ENCODE results near the gene FAR2.

Gene FAR2

DNA sequence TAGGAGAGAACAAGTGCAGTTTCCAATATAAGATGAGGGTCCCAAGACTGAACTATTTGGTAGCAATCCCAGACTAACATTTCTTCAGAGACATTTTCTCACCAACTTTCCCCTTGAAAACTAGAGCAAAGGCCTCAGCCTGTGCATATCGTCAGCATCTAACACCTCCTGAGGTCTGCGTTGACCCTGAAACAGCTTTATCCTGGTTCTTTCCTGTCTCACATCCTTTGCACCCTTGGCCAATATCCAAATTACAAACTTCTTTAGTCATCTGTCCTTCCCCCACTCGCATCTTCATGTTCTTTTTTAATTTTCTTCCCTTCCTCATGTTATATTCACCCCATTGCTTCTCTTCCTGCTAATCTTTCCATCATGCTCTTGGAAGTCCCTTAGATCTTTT, 83.0 kb downstream of the FAR2 start:
- no peak for DNase-seq (ENCODE audit: low read depth, low spot score)
- no peak overlapping the region for H3K4me3 ChIP-seq (ENCODE audit: low read depth, low read length)
- TF ChIP-seq, protein P1, sequence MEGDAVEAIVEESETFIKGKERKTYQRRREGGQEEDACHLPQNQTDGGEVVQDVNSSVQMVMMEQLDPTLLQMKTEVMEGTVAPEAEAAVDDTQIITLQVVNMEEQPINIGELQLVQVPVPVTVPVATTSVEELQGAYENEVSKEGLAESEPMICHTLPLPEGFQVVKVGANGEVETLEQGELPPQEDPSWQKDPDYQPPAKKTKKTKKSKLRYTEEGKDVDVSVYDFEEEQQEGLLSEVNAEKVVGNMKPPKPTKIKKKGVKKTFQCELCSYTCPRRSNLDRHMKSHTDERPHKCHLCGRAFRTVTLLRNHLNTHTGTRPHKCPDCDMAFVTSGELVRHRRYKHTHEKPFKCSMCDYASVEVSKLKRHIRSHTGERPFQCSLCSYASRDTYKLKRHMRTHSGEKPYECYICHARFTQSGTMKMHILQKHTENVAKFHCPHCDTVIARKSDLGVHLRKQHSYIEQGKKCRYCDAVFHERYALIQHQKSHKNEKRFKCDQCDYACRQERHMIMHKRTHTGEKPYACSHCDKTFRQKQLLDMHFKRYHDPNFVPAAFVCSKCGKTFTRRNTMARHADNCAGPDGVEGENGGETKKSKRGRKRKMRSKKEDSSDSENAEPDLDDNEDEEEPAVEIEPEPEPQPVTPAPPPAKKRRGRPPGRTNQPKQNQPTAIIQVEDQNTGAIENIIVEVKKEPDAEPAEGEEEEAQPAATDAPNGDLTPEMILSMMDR (IDR thresholded peaks at IDR 0.05; ENCODE audit: insufficient read depth, low read length, missing control alignments) = no peak
- ChIA-PET POLR2A (no interaction called here), CTCF (interaction anchor here (1.3 kb wide), 1 partner anchor 9 kb away, joined by 7 read pairs; no protein-coding TSS in a partner anchor)

DNA sequence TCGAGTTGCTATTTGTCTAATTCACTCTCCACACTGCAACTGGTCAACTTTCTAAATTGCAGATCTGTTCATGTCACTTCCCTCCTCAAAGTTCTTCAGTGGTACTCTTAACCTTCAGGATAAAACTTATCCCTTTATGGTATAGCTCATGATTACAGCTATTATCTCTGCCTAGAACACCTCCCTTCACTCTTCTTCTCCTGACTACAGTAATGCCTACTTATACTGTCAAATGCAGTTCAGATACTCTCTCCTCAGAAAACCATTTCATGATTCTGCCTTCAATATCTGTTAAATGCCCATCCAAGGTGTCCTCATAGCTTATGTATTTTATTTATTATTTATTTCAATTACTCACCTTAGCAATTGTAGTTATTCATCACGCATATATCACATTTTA, 85.5 kb downstream of the FAR2 start:
- no peak overlapping the region for H3K4me3 ChIP-seq (ENCODE audit: low read depth, low read length)
- TF ChIP-seq, protein P1 (IDR thresholded peaks at IDR 0.05; ENCODE audit: insufficient read depth, low read length, missing control alignments) = no peak
- no peak for DNase-seq (ENCODE audit: low read depth, low spot score)
- POLR2A ChIA-PET = no interaction called here
- CTCF ChIA-PET = interaction anchor here (1.2 to 1.9 kb wide), 2 partner anchors 73 to 84 kb away, joined by 3 to 5 read pairs; no protein-coding TSS in a partner anchor

DNA sequence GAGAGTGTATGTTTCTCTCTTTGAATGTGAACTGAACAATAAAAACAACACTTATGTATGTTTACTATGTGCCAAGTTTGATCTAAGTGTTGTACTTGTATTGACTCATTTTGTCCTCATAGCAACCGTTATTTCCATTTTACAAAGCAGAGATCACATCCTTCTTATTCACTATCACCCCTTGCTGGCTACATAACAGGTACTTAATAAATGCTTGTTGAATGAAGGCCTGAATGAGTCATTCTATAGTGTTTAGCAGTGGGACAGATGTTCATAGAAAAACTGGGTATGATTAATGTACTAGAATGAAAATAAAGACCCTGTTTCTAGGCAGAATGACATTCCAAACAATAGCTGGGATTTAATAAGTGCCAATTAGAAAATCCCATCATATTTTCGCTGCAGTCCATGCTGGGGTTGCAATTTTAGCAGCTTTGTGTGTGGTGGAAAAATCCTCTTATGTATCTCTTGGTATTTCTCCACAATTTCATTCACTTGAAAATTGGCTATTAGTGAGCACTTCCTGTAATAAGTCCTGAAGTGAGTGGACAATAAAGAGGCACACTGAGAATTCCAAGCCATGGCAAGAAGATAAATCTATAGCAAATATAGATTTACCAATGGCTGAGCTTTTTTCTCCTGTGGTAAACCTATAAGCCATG, 86.0 kb downstream of the FAR2 start:
- ChIA-PET CTCF (interaction anchor here (1.9 kb wide), 1 partner anchor 73 kb away, joined by 5 read pairs; no protein-coding TSS in a partner anchor), POLR2A (no interaction called here)
- H3K4me3 ChIP-seq (ENCODE audit: low read depth, low read length) = no peak overlapping the region
- TF ChIP-seq, protein P1 (IDR thresholded peaks at IDR 0.05; ENCODE audit: insufficient read depth, low read length, missing control alignments) = no peak
- no peak for DNase-seq (ENCODE audit: low read depth, low spot score)

DNA sequence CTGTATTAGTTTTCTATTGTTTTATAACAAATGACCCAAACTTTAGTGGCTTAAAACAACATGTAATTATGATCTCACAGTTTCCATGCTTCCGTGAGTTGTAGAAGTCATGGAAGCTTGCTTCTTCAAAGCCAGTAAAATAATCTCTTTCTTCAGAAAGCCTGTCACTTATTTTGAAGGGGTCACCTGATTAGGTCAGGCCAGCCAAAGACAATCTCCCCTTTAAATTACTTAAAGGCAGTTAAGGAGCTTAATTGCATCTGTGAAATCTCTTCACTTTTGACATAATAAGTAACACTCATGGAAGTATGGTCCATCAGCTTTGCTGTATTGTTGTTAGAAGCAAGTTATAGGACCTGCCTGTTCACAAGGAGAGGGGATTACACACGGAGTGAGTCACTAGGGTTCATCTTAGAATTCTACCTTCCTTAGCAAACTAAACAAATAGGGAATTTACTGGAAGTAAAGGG, 89.8 kb downstream of the FAR2 start:
- TF ChIP-seq, protein P1 (IDR thresholded peaks at IDR 0.05; ENCODE audit: insufficient read depth, low read length, missing control alignments) = no peak
- DNase-seq (ENCODE audit: low read depth, low spot score) = no peak
- ChIA-PET CTCF (interaction anchor here (1.2 kb wide), 1 partner anchor 14 kb away, joined by 3 read pairs; no protein-coding TSS in a partner anchor), POLR2A (no interaction called here)
- no peak overlapping the region for H3K4me3 ChIP-seq (ENCODE audit: low read depth, low read length)

DNA sequence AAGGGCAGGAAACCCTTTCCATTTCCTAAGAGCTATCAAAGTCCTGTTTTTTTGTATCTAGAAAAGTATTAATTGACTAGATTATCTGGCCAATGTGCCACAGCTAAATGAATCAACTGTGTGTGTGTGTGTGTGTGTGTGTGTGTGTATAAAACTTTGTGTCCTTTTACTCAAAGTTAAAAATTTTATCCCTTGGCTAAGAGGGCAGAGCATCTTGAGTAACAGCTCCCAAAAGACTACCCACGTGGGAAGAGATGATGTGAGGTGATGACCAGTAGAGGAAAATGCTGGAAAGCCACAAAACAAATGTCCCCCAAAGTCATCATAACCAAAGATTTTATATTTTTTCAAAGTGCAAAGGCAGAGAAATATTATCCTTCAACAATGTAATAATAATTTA, 90.3 kb downstream of the FAR2 start:
- ChIA-PET POLR2A (no interaction called here), CTCF (interaction anchor here (1.2 kb wide), 1 partner anchor 14 kb away, joined by 3 read pairs; no protein-coding TSS in a partner anchor)
- no peak for DNase-seq (ENCODE audit: low read depth, low spot score)
- TF ChIP-seq, protein P1 (IDR thresholded peaks at IDR 0.05; ENCODE audit: insufficient read depth, low read length, missing control alignments) = no peak
- H3K4me3 ChIP-seq (ENCODE audit: low read depth, low read length) = no peak overlapping the region

DNA sequence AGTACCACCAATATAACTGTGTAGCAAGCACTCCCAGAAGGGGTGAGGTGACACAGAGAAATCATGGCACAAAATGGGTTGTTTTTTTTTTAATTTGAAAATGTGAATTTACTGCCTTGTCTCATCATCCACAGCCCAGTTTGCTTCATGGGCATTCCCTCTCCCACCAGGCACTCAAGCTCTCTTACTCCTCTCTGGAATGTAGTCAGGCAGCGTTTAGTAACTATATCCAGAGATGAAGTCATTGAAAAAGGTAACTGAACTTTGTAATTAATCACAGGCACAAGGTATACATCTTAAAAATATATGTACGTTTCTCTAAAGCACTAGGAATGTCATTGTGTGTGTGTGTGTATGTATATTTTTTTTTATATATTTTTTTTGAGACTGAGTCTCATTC, 91.4 kb downstream of the FAR2 start:
- H3K4me3 ChIP-seq (ENCODE audit: low read depth, low read length) = no peak overlapping the region
- POLR2A ChIA-PET = no interaction called here
- TF ChIP-seq, protein P1 (IDR thresholded peaks at IDR 0.05; ENCODE audit: insufficient read depth, low read length, missing control alignments) = no peak
- CTCF ChIA-PET = interaction anchor here (2.6 kb wide), 1 partner anchor 9 kb away, joined by 7 read pairs; no protein-coding TSS in a partner anchor
- no peak for DNase-seq (ENCODE audit: low read depth, low spot score)
